Measurements from ENCODE around the gene ATP5ME. TPM values are rescaled to one million over a fixed set of nuclear protein-coding genes. Genes with fewer than 3 reads are reported as not detected.
"Not testable (repeated sequence)": the region's sequence is repeated elsewhere in the genome, so short reads cannot be mapped to it uniquely, and the experiment has no call there.

The ATP5ME gene
- total RNA-seq, 1 donor from 2014 or later: 297 TPM

DNA sequence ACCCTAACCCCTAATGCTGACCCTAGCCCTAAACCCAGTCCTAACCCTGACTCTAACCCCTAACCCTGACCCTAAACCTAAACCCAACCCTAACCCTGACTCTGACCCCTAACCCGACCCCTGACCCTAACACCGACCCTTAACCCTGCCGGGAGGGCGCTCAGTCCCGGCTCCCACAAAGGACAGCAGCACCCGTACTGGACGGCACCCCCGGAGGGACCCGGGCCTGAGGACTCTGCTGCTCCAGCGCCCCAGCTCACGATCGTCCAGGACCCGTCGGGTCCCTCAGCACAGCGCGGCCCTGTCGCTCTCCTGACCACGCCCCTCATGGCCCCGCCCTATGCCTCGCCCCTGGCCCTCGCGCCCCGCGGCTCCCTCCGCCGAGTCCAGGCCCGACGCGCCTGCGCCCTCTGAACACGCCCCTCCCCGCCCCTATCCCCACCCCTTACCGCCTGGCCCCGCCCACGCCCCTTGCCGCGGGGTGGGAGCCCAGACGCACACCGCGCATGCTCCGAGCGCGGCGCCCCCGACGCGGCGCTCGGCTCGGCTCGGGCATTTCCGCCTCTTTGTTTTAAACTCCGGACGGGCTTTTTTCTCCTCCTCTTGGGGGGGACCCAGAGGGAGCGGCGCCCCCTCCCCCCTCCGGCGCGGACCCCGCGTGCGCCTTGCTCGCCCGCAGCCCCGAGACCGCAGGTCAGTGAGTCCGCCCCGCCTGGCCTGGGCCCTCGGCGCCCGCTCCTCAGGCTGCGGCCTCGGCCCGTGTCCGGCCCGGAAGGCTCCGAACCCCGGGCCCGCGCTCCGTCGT lies 31.4 kb upstream of the ATP5ME start, which contains the start of gene PCGF3:
TSS of gene PCGF3 (plus strand) at position 555 of the 805 bp plus-strand sequence. CDS start 27,849 bp downstream, outside the sequence.
- DNase-seq (ENCODE audit: low read depth in 2 of 2): peak; percentile 97 to 99

- no peak for DNase-seq (ENCODE audit: low read depth in 2 of 2)
Observed at GRCh38 chr4:704971-705277, 30.8 kb upstream of the ATP5ME start.

DNA sequence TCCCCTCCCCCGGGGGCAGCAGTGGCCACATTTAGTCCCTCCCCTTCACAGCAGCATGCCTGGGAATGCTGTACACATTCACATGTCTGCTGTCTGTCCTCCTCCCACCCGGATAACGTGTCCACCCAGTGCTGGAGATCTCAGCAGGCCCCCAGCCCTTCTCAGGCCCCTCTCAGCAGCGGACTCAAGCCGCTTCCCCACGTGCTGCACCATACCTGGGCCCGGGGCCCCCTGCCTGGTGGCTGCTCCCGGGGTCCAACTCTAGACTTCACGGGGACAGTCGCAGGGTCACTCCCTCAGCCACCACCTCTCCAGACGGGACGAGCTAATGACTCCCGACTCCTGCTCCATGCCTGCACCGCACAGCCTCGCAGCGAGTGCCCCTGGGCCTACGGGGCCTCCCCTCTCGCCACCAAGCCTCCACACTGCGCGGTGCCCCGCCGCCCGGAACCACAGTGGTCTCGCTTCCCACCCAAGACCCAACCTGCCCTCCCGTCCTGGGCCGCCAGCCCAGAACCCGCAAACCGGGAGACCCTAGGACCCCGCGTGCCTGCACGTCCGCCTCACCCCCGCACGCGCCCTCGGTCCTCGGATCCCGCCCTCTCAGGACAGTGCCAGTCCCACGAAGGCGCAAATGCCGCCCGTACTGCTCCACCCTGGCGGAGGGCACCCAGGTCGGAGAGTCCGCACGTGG lies 30.3 kb upstream of the ATP5ME start:
- DNase-seq (ENCODE audit: low read depth in 2 of 2): no peak

DNA sequence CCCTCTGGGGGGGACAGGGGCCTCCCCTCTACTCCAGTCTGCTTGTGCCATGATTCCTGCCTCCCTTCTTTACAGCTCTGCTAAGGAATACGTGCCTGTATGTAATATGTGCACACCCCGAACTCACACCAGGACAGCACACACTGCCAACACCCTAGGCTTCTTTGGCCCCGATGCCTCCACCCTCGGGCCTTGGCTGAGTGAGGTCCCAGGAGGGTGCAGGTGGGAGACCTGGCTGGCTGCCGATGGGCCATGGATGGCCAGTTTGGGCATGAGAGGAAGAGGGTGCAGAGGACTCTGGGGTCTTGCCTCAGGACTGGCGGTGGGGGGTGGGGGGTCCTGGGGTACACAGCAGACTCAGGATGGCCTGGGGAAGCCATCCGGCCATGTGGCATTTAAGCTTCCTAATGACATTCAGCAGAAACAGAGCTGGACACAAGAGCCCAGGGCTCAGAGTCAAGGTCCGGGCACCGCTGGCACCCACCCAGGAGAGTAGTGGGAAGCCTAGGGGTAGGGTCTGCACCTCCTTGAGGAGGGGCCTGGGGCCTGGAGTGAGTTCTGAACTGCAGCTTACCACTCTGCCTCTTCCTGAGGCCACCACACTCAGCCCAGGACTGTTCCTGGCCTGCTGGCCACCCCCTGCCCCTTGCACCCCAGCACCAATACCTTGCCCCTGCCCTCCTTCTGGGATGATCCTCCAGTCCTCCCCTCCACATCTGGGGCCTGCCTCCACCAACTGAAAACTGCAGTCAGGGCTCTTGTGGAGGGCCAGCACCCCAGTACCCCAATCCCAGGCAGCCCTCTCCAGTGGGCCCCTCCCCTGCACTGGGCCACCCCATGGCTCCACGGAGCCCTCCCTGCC lies 29.5 kb upstream of the ATP5ME start:
- DNase-seq (ENCODE audit: low read depth in 2 of 2): no peak

- DNase-seq (ENCODE audit: low read depth in 2 of 2): no peak
Observed at GRCh38 chr4:702618-703048, 28.6 kb upstream of the ATP5ME start.

DNA sequence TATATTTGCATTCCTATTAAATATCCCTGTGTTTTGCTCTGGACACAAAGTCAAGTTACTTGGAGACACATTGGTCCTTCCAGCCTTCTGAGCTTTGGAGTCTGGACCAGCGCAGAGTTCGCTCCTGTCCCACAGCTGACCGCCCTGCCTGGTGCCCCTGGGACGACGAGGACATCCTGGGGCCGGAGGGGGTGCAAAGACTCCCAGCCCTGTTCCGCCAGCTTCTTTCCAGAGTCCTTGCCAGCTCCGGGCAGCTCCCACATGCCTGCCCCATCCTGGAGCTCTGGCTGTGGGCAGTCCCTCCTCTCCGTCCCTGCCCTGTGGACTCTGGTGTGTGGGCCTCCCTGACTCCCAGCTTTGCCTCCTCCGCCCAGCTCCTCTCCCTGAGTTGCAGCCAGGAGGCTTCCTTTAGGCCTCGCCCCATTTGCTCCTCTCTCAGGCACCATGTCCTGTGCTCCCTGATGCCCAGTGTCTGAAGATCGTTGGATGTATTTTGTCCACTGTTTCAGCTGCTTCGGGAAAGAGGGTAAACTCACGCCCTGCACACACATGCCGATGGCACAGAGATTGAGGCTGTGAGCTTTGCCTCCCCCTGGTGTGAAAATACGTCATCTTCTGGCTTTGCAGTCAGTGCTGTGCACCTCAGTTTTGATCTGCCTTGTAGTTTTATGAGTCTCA lies 26.6 kb upstream of the ATP5ME start:
- DNase-seq (ENCODE audit: low read depth in 2 of 2): no peak

DNA sequence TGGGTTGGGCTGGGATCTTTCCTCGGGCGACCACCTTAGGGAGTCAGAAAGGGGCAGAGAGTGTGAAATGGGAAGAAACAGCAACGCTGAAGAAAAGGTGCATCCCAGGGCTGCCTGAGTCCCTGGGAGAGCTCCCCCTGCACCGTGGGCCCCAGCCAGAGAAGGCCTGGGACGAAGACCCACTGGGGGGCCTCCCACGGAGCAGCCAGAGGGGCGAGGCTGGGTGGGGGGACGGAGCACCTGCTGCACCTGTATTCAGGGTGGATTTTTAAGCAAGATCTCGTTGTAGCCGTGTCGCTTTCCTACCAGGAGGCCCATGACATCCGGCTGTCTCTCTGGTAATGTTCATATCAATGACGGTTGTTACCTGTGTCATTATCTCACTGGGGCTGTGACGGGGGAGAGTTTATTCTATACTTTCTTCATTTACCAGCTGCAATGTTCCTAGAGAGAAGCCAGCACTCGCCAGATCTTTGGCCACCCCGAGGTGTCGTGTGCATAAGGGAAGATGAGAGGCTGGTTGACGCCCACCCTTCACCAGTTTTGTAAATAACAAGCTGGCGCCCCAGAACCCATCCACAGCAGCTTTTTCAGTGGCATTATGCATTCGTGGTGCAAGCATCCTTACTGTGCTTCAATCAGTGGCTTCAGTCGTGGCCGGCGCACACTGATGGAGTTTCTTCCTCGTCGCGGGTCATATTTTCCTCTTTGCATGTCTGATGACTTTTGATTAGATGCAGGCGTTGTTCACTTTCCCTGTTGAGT lies 25.9 kb upstream of the ATP5ME start:
- no peak for DNase-seq (ENCODE audit: low read depth in 2 of 2)

DNA sequence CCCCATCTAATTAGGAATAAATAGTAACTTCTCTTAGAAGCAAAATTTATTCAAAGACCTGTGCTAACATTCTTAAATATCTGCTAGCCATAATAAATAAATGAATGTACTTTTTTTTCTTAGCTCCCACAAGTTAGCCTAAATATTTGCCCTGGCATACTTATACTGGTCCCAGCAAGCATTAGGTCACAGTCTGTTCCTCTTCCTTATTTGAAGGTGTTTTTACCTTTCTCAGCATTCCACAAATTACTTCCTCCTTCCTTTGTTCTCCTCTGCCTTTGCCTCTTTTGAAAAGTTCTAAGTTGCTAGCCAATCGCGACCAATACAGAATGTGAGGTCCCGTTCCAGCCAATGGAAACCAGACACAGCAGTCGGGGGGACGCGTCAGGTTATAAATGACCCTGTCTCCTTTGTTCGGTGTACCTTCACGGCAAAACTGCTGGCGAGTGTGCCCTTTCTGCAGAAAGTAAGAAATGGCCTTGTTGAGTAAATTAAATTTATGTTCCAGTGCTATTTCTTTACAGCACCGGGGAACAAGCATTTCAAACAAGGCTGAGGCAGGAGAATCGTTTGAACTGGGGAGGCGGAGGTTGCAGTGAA lies 20.4 kb upstream of the ATP5ME start:
- DNase-seq (ENCODE audit: low read depth in 2 of 2): not testable (repeated sequence)

DNA sequence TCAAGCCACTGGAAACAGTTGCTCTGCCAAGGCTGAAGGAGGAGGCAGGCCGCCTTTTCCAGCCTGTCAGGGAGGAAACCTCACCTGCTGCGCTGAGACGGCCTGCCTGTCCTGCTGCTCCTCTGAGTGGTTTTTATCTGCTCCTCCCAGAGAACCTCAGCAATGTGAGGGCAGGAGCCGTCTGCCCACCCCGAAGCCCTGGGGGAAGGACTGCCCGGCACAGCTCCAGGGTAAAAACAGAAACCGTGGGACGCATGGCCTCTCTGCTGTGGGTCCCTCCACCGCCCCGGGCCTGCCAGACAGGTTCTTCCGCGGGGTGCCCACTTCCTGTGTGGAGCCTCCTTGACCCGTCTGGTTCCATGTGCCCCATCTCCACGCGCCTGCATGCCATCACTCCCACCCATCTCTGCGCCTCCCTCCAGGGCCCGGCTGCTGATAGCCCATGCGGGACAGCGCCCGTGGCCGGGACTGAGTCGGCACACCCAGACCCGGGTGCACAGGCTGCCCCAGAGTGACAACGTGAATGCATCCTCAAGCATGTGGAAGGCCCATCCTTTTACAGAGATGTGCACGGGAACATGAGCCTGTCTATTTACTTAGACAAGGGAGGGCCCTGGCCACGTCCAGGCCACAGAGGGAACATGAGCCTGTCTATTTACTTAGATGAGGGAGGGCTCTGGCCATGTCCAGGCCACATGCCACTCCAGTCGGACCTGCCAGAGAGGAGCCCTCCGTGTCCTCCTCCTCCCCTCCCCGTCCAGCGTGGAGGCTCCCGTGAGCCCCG lies 18.9 kb upstream of the ATP5ME start:
- DNase-seq (ENCODE audit: low read depth in 2 of 2): no peak

DNA sequence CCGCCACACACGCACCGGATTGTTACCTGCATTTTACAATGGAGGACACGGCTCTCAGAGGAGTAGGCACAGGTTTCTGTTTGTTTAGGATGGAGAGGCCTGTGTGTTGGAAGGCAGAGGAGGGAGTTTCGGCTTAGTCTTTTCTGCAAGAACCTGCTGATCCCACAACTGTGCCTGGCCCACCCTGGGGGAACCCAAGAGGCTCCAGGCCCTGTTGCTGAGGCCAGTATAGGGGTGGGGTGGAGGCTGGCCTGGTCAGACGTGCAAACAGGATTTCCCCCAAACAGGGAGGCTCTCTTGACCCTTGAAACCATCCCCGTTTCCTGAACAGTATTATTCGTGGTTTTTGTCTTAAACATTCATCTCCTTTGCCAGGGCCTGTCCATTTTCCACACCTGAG lies 15.6 kb upstream of the ATP5ME start:
- no peak for DNase-seq (ENCODE audit: low read depth in 2 of 2)

DNA sequence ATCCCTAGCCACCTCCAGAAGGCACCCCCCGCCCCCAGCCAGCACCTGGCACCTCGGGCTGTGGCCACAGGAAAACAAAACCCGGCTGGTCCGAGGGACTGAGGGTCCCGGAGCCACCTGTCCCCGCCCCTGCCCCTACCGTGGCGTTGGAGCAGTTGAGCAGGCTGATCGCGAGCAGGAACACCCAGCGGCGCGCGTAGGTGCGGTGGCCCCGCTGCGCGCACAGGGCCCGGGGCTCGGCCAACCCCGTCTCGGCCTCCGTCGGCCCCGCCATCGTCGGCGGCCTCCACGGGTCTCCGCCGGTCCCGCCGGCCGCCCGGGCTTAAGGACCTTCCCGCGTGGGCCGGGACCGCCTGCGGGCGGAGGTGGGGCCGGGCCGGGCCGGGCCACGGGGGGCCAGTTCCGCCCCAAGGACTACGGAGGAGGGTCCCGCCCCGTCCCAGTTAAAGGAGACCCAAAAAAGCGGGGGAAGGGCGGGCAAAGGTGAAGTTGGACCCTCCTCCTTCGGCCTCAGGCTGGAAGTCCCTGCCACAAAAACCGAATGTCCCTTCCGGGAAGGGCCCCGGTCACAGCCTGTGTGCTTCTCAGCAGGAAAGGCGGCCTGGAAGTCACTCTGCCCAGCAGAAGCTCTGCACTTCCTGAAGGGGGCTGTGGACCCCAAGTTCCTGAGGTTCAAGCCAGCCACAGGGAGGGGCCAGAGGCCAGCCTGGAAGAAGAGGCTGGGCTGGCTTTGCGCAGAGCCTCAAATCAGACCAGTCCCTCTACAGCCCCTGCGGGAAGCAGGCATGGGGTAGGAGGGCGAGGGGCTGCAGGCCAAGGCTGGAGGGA lies 15.0 kb upstream of the ATP5ME start, which contains the start of gene SLC49A3:
TSS of gene SLC49A3 (minus strand) at position 298 of the 828 bp plus-strand sequence. CDS start at position 274, 24 bp downstream.
- peak in 1 of 2 donors; percentile 33 for DNase-seq (ENCODE audit: low read depth in 2 of 2)

DNA sequence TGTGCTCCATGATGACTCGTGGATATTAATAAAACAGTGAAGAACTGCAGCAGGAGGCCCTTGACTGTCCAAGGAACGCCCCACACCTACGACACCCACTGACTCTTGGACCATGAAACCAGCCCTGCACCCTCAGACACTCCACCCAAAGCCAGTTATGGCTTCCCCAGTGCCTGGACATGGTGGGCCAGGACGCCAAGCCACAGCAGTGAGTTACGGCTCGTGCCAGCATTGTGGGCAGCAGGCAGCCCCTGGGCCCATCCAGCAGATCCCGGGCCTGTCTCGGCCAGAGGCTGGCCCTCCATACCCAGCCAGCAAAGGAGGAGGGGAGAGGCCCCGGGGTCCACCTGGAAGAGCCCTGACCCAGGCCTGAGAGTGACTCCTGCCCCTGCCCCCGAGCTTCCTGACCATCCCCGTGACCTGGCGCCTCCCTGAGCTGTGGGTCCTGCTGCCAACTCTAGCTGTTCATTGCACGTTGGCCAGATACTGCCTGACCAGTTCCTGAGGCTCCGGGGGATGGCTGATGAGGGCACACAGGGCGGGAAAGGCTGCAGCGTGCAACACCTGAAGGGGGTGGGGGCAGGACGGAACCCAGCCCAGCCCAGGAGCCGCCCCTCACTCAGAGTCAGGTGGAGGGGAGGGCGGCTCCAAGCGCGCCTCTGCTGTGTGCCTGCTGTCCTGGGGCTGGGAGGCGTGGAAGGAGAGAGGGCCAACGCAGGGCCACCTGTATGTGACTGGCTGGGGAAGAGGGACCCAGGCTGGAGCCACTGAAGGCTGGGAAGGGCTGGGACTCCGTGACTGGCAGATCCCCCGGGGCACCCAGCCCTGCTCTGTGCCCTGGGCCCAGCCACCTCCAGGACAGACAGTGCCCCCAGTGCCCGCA lies 14.1 kb upstream of the ATP5ME start:
- no peak for DNase-seq (ENCODE audit: low read depth in 2 of 2)

- peak; percentile 83 to 88 for DNase-seq (ENCODE audit: low read depth in 2 of 2)
Observed at GRCh38 chr4:687048-687970, 13.2 kb upstream of the ATP5ME start.

- DNase-seq (ENCODE audit: low read depth in 2 of 2): no peak
Observed at GRCh38 chr4:686413-687040, 12.5 kb upstream of the ATP5ME start.

- no peak for DNase-seq (ENCODE audit: low read depth in 2 of 2)
Observed at GRCh38 chr4:685679-686412, 11.8 kb upstream of the ATP5ME start.
